GM21723 (cell line): ENCODE results near the gene CCDC138.

Experiments
- ATAC-seq: cut with Tn5 transposase; IDR thresholded peaks from one replicate; pipeline ENCODE4 v1.9.1; 2021; ENCODE audit warnings: mild to moderate bottlenecking, moderate library complexity; ENCODE audit not compliant: unreplicated experiment

The CCDC138 gene

DNA sequence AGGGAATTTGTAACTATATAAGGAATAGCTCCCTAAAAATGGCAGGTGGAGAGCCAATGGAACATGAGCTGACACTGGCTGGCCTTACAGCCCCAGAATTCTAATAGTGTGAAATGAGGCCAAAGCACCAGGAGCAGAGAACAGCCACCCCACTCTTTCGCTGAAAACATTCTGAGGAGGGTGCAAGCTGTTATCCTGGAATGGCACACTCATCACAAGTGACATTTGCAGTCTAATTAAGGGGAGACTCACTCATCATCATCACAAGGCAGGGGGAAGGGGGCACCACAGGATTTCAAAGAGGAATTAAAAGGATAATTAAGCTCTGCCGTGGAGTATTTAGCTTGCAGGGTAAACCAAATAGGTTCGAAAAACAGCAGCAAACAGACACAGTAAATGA, 108.2 kb downstream of the CCDC138 start:
- ATAC-seq: no peak

DNA sequence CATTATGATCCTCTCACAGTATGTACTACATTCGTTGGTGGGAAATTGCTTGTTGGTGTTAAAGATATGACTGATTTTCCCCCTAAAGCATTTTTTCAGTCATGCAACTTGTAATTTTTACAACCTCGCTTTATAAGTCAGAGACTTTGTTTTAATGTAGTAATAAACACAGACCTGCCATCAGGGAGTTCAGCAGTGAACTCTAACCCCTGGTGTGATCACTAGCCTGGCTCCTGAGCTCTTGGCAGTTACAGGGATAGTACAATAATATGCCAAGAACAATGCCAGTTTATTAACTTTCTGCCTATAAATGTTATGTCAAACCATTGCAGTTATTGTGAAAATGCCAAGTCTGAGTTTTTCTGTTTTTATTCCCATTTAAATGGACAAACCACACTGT, 108.6 kb downstream of the CCDC138 start:
- no peak for ATAC-seq

DNA sequence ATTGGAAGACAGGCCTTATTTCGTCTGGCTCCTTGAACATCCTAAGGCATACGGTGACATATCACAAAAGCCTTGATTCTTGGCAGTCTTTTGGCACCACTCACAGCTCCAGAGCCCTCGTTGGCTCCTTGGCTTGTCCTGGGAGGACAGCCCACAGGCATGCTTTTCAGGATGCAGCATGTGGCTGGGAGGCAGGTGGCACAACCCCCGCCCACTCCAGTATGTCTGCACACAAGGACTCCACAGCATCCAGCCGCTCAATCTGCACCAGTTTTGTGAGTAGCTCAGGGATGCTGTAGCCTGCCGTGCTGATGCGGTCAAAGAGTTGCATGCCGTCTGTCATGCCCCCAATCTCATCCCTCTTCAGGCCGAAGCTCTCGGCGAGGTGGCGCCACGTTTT, 110.2 kb downstream of the CCDC138 start:
- ATAC-seq: no peak

DNA sequence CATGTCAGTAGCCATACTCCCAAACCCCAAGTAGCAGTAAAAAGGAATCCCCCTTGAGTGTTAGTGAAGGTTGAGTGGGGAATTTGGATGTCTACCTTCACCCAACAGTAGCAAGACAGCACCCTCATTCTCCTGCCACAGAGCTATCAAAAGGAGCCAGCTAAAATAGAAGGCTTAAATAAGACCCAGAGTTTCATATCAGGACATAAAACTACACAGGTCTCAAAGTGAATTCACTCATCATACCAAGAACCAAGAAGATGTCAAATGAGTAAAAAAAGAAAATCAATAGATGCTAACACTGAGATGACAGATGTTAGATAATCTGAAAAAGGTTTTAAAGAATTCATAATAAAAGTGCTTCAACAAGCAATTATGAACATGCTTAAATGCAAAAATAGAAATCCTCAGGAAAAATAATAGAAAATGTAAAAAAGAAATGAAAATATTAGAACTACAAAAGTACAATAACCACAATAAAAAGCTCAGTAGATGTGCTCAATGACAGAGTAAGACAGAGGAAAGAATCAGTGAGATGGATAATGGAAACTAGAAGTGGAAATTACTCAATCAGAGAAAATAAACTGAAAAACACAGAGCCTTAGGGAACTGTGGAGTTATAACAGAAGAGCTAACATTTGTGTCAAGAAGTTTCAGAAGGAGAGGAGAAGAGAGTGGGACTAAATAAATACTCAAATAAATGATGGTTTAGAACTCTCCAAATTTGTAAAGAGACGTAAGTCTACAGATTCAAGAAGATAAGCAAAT, 111.9 kb downstream of the CCDC138 start:
- ATAC-seq: no peak

DNA sequence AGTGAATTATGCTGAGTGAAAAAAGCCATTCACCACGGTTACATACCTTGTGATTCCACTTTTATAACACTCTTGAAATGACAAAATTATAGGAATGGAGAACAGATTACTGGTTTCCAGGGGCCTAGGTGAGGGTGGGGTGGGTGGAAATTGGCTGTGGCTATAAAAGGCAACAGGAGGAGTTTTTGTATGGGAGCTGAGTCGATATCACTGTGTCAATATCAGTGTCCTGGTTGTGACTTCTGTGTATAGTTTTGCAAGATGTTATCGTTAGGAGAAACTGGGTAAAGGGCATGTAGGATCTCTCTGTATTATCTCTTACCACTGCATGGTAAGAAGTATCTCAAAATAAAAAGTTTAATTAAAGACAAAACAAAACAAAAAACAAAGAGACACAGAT, 118.1 kb downstream of the CCDC138 start:
- ATAC-seq: no peak

DNA sequence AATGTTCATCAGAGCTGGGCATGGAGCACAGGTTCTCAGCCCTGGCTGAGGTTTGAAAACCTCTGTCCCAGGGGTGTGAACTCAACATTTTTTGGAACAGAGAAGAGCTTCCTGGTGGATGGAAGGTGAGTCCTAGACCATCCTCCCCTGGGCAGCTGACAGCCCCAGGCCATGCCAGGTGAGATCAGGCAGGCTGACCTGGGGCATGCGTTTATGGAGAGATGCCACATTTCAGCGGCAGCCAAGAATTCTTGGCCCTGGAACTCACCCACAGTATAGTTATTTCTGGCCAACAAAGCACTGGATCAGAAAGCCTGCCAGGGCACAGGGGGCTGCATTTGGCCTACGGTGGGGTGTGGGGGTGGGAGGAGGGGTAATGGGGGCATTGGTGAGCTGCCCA, 118.6 kb downstream of the CCDC138 start:
- ATAC-seq: no peak

DNA sequence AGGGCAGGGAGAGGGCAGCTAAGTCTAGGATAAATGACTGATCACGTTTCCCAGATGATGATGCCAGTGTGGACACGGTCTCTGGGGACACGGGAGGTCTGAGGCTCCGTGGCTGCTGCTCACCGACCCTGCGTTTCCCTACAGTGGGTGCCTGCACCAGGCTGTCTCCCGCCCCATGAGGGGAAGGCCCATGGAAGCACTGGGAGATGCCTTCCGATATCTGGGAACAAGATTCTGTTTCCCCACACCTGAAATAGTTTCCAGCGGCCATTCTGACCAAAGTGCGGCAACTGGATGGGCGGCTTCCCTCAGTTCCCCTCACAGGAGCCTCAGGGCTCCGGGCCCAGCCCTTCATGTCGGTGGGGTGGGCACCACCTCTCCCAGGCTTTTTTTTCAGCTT, 119.3 kb downstream of the CCDC138 start:
- ATAC-seq: no peak

DNA sequence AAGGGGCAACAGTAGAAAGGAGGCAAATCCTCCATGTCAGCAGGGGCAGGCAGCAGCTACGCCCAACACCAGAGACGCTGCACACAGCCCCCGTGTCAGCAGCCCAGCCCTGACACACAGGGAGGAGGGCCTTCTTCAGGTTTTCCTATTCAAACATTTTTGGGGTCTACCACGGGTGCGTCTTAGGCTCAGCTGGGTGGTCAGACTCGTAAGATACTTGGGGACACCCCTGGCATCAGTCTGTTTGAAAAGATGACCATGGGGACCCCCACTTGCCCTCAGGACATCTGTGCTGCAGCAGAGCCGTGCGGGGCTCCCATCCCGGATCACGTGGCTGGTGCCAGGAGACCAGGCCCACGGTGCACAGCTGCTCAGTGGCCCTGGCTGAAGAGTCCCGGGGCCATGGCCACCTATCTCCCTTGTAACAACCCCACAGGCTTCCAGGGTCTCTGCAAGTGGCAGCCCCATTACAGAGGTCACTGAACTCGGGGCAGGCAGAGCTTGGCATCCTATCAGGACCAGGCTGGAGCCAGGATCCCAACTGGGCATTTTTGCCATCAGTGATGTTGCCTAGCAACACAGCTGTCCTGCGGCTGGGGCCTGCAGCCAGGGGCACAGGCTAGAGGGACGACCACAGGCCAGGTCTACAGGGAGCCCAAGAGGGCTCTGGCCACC, 120.0 kb downstream of the CCDC138 start:
- ATAC-seq: no peak

DNA sequence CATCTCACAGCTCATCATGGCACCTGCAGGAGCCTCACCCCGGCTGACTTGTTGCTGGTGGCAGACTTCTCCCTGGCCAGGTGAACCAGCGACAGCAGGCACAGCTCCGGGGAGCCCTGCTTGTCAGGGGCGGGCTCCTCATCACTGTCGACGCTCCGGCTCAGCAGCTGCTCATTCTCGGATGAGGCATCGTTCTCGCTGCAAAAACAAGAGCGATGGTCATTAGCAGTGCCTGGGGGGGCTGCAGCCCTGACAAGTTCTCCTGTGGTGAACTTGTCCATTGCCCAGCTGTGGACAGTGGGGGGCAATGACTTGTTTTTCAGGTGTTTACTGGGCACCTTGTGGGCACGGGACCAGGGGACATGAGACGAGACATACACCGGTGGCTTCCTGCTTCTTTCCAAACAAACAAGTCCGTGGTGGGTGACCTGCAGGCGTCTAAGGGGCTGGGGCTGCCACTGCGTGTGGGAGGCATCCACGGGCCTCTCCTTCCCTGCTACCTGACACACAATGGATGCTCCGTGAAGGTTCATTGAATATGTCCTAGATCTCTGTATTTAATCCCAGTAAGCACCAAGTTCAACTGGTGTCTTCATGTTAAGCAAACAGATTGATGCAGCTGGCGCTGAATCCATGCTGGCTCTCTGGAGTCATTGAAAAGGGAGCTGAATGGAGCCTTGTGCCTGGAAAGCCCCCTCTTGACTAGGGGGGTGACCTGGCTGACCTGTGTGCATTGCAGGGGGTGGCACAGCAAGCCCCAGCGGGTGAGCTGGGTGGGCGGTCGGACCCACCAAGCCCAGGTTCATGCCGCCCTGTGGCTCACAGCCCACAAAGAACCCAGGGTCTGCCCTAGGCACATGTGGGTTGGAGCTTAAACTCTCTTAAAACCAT, 121.5 kb downstream of the CCDC138 start:
- ATAC-seq: no peak

DNA sequence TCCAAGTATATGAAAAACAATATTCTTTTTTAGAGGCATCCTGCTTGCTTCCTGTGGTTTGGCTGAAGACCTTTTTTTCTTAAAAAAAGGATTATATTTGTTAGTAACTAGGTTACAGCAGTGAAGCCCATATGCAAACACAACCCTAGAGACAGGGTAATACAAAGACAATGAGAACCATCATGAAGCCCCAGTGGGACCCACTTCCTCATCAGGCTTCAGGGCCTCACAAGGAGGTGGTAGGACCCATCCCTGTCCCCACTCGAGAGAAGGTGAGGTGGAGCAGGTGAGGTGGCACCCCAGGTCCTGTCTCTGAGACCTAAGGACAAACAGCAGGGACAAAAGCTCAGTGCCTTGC, 122.1 kb downstream of the CCDC138 start:
- no peak for ATAC-seq

DNA sequence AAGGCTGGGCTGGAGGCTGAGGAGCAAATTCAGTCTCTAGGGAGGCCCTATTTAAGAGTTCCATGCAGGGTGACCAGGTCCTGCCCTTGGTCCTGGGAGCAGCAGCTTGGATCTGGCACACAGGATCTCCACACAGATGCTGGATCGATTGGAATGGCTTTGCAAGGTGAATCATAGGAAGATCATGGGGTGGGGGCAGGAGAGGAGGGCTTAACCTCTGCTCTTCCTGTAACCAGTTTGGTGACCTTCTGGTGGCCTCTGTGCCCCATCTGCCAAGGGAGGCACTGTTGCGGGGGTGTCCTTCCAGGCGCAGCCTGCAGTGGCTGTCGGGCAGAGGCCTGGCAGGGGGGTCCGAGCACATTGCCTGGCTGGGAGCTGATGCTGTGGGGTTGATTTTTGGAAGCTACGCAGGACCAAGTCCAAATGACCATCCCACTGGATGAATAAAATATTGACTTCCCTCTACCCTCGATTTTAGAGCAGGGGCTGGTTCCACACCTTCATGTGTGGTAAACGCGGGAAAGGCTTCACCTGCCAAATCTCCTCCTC, 122.8 kb downstream of the CCDC138 start:
- no peak for ATAC-seq

DNA sequence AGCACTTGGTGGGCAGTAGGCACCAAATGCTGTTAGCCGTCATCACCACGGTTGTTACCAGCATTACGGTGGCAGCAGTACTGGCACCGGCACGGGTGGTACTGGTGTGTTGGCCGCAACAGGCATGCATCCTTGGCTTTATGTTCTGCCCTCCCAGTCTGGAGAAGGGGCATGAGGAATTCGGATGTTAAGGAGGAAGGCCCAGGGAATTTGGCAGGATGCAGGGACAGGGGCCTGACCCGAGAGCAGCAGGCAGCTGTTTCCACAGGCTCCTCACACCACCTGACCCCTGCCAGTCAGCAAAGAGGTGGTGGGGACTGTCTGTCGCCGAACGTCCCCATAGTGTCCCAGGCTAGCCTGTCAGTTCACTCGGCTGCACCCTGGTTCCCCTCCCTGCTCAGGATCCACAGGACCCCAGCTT, 123.5 kb downstream of the CCDC138 start:
- no peak for ATAC-seq

DNA sequence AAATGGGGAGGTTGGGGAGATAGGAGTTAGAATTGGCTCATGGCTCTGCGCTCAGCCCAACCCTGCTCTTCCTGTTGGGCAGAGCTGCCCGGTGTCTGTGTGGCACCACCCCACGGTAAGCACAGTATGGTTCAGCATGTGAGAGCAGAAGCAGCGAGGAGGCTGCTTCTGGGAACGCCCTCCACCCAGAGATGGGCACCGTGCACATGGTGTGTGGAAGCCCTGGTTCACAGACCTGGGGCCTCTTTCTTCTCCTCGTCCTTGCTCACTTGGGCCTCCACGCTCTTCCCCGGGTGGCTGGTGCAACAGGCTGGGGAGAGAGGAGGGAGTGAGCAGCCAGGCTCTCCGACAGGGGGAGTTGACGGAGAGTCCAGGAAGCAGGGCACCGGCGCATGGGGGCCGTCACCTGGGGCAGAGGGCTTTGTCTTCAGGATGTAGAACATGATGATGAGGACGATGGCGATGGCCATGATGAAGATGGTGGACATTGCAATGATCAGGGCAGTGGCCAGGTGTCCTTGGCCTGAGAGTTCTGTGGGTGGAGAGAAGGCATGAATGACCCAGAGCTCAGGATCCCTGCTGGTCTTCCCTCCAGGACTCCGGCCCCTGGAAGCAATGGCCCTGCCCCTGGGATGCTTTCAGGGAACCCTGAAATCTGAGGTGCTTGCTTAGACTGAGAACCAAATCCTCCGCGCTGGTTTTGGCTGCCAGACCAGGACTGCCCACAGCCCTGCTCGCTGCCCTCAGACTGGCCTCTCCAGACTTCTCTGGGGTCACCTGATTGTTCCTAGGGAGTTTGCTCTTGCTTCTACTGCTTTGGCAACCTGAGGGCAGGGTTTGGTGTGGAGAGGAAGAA, 124.2 kb downstream of the CCDC138 start:
- ATAC-seq: no peak

DNA sequence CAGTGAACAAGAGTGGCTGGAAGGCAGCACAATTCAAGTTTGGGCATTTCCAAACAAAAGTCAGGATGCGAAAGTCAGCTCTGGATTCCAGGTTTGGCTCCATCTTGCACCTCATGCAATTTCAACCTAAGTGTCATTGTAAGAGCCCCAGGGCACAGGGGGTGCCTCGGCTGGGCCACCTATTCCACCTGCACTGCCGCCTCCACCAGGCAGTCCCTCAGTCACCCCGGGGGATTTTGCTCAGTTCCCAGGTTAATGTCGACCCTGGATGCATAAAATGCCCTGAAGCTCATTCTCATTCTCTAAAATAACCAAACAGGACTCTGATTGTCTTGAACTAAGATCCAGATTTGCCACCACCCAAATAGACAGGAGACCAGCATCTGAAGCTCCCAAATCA, 124.8 kb downstream of the CCDC138 start:
- ATAC-seq: no peak

DNA sequence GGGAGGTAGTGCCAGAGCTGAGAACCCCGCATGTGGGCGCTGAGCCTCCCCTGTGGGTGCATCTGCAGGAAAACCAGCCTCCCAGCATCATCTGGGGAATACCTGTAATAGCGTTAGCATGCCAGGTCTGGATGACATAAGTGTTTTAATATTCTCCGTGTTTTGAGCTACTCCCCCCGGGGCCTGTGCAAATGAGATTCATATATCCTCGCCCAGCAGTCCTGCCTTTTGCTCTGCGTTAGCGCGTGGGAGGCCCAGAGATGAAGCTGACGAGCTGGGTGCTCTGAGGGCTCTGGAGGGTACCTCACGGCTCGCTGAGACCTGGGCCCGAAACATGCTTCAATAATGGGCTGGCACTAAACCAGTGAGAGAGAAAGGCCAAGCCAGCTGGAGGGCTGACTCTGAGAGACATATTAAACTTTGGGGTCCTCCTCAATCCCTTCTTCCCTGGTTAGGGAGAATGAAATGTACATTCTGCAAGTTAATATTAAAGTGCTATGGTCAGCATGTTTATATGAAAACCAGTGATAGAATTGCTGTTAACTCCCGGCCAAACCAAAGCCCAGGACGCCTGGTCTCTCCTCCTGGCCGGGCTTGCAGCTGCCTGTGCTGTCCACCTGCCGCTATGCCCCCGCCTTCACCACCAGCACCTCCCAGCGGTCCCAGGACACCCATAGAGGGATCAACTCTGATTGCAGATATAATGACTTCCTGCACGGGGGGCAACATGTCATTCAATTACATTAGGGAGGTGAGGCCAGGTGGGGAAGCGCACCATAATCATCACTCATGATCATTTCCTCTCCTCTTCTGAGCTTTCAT, 125.4 kb downstream of the CCDC138 start:
- no peak for ATAC-seq

DNA sequence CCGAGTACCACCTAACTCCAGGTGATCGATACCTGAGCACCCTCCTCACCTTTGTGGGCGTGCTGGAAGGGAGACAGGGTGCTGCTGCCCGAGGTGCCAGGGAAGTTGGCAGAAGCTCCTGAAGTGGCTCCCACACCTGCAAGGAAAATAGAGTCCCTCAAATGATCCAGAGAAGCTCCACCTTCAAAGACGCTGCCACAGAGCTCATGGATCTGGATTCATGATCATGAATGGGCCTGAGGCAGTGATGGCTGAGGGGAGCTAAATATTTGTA, 126.0 kb downstream of the CCDC138 start:
- ATAC-seq: no peak

DNA sequence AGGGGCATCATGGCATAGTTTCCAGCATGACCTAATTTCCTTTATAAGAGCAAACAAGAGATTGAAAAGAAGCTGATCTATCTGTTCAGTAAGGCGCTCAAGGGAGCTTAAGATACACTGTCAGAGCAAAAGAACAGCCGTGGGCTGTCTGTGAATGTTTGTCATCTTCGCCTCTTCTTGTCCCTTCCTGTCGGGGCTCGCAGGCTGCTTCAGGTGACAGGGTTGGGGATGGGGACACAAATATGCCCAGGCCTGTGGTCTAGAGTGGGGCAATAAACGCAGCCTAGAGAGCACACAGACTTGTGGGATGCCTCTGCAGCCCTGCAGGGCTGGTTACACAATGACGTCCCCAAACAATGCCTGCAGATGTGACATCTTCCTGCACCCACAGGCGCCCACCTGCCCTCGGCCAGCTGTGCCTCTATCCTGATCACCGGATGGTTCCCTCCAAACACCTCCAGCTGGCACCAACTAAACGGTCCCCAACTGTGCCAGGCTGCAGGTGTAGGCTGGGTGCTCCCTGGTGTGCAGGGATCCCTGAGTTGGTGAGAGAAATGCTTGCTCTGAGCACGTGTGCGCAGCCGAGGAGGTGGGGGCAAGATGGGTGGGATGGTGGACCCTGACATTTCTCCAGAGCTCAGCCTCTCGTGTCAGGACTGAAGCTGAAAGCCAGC, 129.7 kb downstream of the CCDC138 start:
- no peak for ATAC-seq

DNA sequence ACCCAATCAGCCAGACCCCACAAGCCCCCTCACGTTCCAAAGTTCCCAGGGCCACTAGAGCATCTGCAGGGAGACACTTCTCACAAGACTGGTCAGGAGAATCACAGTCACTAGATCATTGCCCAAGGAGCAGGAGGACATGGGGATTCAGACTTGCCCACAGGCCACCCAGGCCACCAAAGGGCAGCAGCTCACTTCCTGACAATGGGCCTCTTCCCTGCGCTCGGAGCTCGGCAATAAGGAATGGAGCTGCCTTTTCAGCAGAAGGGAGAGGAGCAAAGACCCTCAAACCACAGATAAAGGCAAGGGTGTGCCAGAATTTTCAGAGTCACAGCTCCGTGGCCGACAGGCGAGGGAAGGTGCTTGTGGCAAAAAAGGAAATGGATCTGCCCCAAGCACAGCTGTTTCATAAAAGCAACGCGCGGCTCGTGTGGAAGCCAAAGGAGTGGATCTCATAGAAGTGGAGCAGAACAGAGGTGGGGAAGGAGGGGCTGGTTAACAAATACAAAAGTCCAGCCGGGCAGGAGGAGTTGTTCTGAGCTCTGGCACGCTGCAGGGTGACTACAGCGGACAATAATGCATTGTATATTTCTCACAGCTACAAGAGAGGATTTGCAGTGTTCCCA, 130.3 kb downstream of the CCDC138 start:
- ATAC-seq: no peak

DNA sequence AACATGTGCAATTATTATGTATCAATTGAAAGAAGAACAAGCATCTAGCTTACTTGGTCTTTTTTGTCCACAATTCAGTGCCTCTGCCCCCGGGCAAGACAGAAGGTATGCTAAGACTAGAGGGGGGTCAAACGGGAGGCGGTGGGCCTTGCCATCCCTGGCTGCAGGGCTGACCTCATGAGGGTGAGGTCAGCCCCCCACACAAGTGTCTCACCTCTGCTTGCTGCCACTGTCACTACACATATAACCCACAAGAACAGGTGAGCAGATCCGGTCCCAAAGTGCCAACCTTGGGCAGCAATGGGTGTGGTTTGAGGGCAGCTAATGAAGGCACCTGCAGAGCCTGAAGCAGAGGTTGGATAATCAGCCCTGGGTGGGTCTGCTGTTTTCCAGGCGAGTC, 131.0 kb downstream of the CCDC138 start:
- no peak for ATAC-seq
